GM21515 (cell line): ENCODE measurements around the gene RFLNA.

Source experiments
- ATAC-seq: cut with Tn5 transposase; IDR thresholded peaks from one replicate; pipeline ENCODE4 v1.9.1; 2021; ENCODE audit not compliant: unreplicated experiment

The RFLNA gene

GRCh38 chr12:124335426-124336183 is 40.7 kb downstream of the RFLNA start:
- ATAC-seq: no peak

GRCh38 chr12:124336184-124336437 is 41.2 kb downstream of the RFLNA start:
- ATAC-seq: no peak

GRCh38 chr12:124336742-124337520 is 42.0 kb downstream of the RFLNA start:
- ATAC-seq: no peak

- no peak for ATAC-seq
Measured at GRCh38 chr12:124337622-124338021, 42.7 kb downstream of the RFLNA start.

- ATAC-seq: no peak
Measured at GRCh38 chr12:124338448-124338847, 43.6 kb downstream of the RFLNA start.

- no peak for ATAC-seq
Measured at GRCh38 chr12:124338876-124339603, 44.1 kb downstream of the RFLNA start.

- no peak for ATAC-seq
Measured at GRCh38 chr12:124340080-124340900, 45.4 kb downstream of the RFLNA start.

- no peak for ATAC-seq
Measured at GRCh38 chr12:124341645-124342069, 46.8 kb downstream of the RFLNA start.

GRCh38 chr12:124344022-124344421 is 49.1 kb downstream of the RFLNA start:
- ATAC-seq: no peak

- no peak for ATAC-seq
Measured at GRCh38 chr12:124344526-124344925, 49.6 kb downstream of the RFLNA start.

- ATAC-seq: no peak
Measured at GRCh38 chr12:124345795-124346194, 50.9 kb downstream of the RFLNA start.

GRCh38 chr12:124346425-124347168 is 51.7 kb downstream of the RFLNA start:
- ATAC-seq: no peak

GRCh38 chr12:124347335-124347734 is 52.4 kb downstream of the RFLNA start:
- no peak for ATAC-seq

GRCh38 chr12:124347805-124348658 is 53.1 kb downstream of the RFLNA start:
- no peak for ATAC-seq

GRCh38 chr12:124348659-124349380 is 53.9 kb downstream of the RFLNA start:
- ATAC-seq: no peak

- ATAC-seq: no peak
Measured at GRCh38 chr12:124350491-124350890, 55.6 kb downstream of the RFLNA start.

GRCh38 chr12:124351422-124351821 is 56.5 kb downstream of the RFLNA start:
- no peak for ATAC-seq

GRCh38 chr12:124352257-124352656 is 57.4 kb downstream of the RFLNA start:
- ATAC-seq: no peak

GRCh38 chr12:124352839-124353238 is 57.9 kb downstream of the RFLNA start:
- ATAC-seq: no peak
